Ureter (tissue), 1 donor: ENCODE data around the gene PRDM1. TPM values are rescaled to one million over a fixed set of nuclear protein-coding genes. Genes with fewer than 3 reads are reported as not detected.
A peak's percentile ranks its signal among the peaks of the same experiment; 100 is the strongest.

Experiments used
- DNase-seq: peaks from one replicate; pipeline ENCODE4 v3.0.0-alpha.2; 2020; ENCODE audit warnings: low spot score
- total RNA-seq: library from RNA; stranded (reverse); gene quantifications from one replicate; pipeline ENCODE4 v1.2.4, GENCODE V29; 2023
- donor health status: DM: yes; HTN: yes; CAD: no.

PRDM1 gene
- total RNA-seq, result 18.2 TPM

GRCh38 chr6:106085984-106086813 is at the start of gene PRDM1:
TSS of gene PRDM1 (plus strand) at chr6:106086336. CDS start at chr6:106086554, 218 bp downstream.
- peak; percentile 85 for DNase-seq

- no peak for DNase-seq
Measured at GRCh38 chr6:106037060-106037459, 49.1 kb upstream of the PRDM1 start.

DNA sequence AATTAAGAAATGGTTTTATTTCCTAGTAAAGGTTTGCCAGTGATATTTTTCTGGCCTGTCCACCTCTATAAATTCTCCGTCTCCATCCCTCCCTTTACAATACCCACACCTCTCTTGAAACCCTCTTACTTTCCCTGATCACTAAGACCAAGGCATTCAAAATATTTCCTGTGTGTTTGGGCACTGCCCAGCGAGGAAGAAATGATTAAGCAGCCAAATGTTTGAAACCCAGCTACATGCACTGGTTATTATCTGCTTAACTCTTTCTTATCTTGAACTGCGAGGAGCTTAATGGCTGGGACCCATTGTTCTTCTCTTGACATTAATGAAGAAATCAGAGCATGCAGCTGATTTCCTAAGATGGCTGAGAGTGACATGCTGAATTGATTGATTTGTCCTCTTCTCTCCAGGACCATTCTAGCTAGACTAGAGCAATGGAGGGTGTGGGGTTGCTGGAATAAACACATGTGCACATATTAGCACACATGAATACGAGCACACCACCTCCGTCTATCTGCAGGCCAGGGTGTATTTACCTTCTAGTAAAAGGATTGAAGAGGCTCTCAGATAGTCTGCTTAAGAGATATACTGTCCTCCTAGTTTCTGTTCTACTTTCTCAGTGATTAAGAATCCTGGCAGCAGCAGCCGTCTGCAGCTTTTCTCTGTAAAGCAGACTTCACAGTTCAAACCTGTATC is 46.1 kb upstream of the PRDM1 start:
- DNase-seq, result no peak

DNA sequence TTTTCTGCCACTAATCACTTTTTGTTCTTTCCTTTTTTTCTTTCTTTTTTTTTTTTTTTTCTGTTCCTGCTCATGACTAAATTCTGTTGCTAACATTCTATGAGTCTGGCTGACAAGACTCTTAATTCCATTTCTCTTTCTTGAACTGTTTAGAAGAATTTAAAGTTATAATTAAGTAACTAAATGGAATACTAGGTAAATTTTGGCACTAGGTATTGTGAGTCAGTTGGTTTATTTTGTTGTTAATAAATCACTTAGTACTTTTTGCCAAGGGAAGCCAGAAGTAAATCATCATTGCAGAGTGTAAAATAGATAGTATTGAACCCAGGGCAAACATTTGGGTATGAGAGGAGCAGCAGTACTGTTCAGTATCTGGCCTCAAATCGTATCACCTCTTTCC is 42.0 kb upstream of the PRDM1 start:
- no peak for DNase-seq

- no peak for DNase-seq
Measured at GRCh38 chr6:106045077-106045476, 41.1 kb upstream of the PRDM1 start.

DNA sequence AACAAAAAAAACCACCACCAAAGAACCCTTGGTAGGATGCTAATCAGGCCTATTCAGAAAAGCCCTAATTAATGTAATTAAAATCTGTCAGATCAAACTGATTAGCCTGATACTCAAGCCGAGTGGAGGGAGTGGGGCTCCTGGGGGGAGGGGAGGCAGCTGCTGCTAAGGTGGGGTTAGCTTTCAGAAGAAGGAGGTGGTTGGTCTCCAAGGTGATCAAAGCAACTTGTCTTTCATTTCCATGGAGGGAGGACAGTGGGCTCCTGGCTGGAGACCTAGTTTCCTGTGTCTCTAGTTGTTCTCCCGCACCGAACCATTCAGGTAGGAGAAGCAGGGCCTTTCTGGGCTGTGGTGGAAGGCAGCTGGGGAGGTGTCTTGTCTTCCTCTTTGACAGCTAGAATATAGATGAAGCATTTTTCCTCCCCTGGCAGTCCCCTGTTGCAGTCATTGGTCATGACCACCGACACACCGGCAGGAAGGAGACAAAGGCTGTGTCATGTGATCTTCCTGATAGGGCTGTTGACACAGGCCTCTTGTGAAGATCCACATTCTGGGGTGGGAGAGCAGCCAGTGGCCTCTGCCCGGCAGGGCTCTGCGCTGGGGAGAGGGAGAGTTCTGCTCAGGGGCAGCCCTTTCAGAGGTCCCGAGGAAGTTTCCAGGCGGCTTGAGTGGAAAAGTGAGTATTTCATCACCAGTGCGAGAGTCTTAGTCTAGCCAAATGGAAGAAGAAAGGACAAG is 39.9 kb upstream of the PRDM1 start:
- no peak for DNase-seq

- no peak for DNase-seq
Measured at GRCh38 chr6:106046854-106047200, 39.3 kb upstream of the PRDM1 start.

GRCh38 chr6:106048336-106048735 is 37.8 kb upstream of the PRDM1 start:
- no peak for DNase-seq

DNA sequence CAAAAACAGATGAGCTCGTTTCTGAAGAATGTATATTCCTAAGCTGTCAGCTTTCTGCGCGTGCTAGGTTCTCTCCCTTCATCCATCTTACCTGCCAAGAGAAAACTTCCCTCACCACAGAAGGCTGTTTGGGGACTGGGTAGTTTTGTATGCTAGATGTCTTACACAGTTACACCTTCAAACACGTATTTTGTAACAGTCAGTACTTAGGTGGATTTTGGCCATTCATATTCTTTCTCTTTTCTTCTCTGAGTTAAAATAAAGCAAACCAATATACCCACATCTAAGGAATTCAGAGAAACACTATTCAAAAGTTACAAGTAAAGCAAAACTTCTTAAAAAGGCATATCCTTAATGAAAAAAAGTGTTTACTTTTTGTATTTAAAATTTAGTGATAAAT is 35.6 kb upstream of the PRDM1 start:
- DNase-seq, result no peak

GRCh38 chr6:106051226-106051625 is 34.9 kb upstream of the PRDM1 start:
- no peak for DNase-seq

- DNase-seq, result no peak
Measured at GRCh38 chr6:106053484-106054205, 32.5 kb upstream of the PRDM1 start.

GRCh38 chr6:106055489-106055888 is 30.6 kb upstream of the PRDM1 start:
- DNase-seq, result no peak

GRCh38 chr6:106056060-106056745 is 29.9 kb upstream of the PRDM1 start:
- no peak for DNase-seq

- DNase-seq, result no peak
Measured at GRCh38 chr6:106056746-106057390, 29.3 kb upstream of the PRDM1 start.

- no peak for DNase-seq
Measured at GRCh38 chr6:106059331-106059730, 26.8 kb upstream of the PRDM1 start.

DNA sequence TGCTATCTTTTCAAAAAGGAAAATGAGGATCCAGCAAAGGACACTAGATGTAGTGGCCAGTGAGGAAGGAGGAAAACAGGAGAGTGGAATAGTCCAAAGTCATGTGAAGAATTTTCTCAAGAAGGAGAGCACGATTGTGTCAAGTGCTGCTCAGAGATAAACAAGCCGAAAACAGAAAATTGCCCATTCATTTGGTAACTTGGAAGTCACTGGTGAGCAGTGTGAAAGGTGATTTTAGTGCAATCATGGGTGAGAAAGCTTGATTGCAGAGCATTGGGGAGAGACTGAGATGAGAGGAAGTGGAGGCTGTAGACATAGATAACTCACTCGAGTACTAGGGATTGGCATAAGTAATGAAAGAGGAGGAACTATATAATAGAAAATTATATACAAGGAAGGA is 26.0 kb upstream of the PRDM1 start:
- no peak for DNase-seq

DNA sequence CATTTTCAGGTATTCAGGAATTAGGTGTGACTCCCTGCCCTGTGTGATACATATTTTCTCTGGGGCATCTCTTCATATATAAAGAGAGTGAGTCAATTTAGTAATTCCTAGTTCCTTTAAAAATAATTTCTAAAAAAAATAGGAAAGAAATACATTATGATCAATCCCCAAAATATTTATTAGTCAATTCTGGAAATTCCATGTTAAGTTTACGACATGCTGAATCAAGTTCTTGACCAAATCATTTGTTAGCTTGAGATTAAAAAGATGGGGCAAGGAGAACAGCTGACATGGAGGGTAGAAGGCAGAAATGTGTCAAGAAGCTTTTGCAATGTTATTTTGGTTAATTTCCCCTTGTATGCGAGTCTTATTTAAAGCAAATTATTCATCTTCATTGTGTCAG is 22.7 kb upstream of the PRDM1 start:
- DNase-seq, result no peak

GRCh38 chr6:106064142-106064541 is 22.0 kb upstream of the PRDM1 start:
- no peak for DNase-seq

DNA sequence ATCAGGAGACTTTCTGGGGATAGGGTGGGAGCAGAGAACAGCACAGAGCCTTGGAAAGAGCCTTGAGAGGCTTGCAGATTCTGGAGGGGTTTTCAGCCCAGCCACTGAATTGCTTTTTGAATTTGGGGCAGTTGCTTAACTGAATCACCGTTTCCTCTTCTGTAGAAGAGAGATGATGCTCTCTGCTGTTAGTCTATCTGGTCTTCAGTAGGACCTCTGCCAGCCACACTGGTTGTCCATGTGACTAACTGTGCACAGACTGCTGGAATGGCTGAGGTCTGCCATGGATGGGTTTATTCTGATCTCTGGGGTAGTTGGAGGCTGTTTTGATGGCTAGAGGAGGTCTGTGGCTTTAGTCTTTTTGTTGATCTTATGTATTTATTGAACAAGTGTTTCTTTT is 21.4 kb upstream of the PRDM1 start:
- DNase-seq, result no peak

- DNase-seq, result no peak
Measured at GRCh38 chr6:106066989-106067388, 19.1 kb upstream of the PRDM1 start.

DNA sequence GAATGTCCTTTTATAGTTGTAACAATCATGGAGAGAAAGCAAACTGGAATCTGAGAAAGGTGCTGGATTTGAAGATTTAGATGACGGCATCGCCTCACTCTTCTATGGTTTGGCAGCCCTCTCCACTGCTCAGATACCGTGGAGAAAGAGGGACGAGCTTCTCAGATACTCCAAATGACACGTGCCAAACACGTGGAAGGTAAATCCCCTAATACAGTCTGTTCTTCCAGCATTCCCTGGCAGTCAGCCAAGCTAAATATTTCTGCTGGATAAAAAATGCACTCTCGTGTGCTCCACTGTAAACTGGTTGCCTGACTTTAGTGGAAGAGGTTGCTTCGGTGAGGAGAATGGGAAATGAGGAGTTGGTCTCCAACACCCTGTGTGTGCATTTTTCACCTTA is 16.7 kb upstream of the PRDM1 start:
- peak; percentile 51 for DNase-seq
